H9 (cell line): ENCODE data around the gene LRP1. TPM values are rescaled to one million over a fixed set of nuclear protein-coding genes. Genes with fewer than 3 reads are reported as not detected.

Source experiments
- DNase-seq: peaks from one replicate; pipeline ENCODE4 v3.0.0-alpha.2; 2017
- H2AFZ ChIP-seq: one replicate; pipeline ENCODE4 v1.6.1; 2013; ENCODE audit warnings: mild to moderate bottlenecking, low read length, control low read depth, moderate library complexity
- H2AK5ac ChIP-seq: 2 replicates; pipeline ENCODE4 v1.6.1; 2013; ENCODE audit warnings: low read length, control low read depth, mixed read lengths; ENCODE audit not compliant: insufficient read length
- H2BK120ac ChIP-seq: one replicate; pipeline ENCODE4 v1.6.1; 2013; ENCODE audit warnings: low read depth, mild to moderate bottlenecking, low read length, control low read depth, inconsistent platforms; ENCODE audit not compliant: poor library complexity, severe bottlenecking
- H2BK12ac ChIP-seq: 2 replicates; pipeline ENCODE4 v1.6.1; 2013; ENCODE audit warnings: low read length, control low read depth, mixed read lengths, low read depth; ENCODE audit not compliant: insufficient read length
- H2BK15ac ChIP-seq: 2 replicates; pipeline ENCODE4 v1.6.1; 2013; ENCODE audit warnings: low read depth, low read length, control low read depth
- H2BK20ac ChIP-seq: one replicate; pipeline ENCODE4 v1.6.1; 2013; ENCODE audit warnings: low read depth, mild to moderate bottlenecking, low read length, control low read depth, inconsistent platforms; ENCODE audit not compliant: poor library complexity, severe bottlenecking
- H2BK5ac ChIP-seq: 2 replicates; pipeline ENCODE4 v1.6.1; 2013; ENCODE audit warnings: low read length, control low read depth, mixed read lengths; ENCODE audit not compliant: insufficient read length
- H3K14ac ChIP-seq: 2 replicates; pipeline ENCODE4 v1.6.1; 2013; ENCODE audit warnings: low read length, control low read depth; ENCODE audit not compliant: insufficient read depth
- H3K18ac ChIP-seq: 2 replicates; pipeline ENCODE4 v1.6.1; 2013; ENCODE audit warnings: low read depth, mild to moderate bottlenecking, mixed read lengths, low read length, control low read depth; ENCODE audit not compliant: insufficient read length
- H3K23ac ChIP-seq: 2 replicates; pipeline ENCODE4 v1.6.1; 2013; ENCODE audit warnings: low read length, control low read depth, mixed read lengths, low read depth; ENCODE audit not compliant: insufficient read length
- H3K23me2 ChIP-seq: 2 replicates; pipeline ENCODE4 v1.6.1; 2013; ENCODE audit warnings: low read depth, mild to moderate bottlenecking, mixed read lengths, low read length, control low read depth; ENCODE audit not compliant: insufficient read length, poor library complexity, severe bottlenecking
- H3K27ac ChIP-seq: 2 replicates; pipeline ENCODE4 v1.5.1; 2013; ENCODE audit warnings: low read length, control low read depth, mixed read lengths, low read depth; ENCODE audit not compliant: insufficient read length
- H3K27me3 ChIP-seq: 2 replicates; pipeline ENCODE4 v1.6.1; 2013; ENCODE audit warnings: low read length, control low read depth, inconsistent platforms; ENCODE audit not compliant: insufficient read depth
- H3K4ac ChIP-seq: 2 replicates; pipeline ENCODE4 v1.6.1; 2013; ENCODE audit warnings: low read depth, mild to moderate bottlenecking, control low read depth, inconsistent platforms, low read length, moderate library complexity
- H3K4me1 ChIP-seq: 2 replicates; pipeline ENCODE4 v1.6.1; 2013; ENCODE audit warnings: low read length, control low read depth, inconsistent platforms; ENCODE audit not compliant: insufficient read depth
- H3K4me2 ChIP-seq: 2 replicates; pipeline ENCODE4 v1.6.1; 2013; ENCODE audit warnings: low read length, control low read depth, mixed read lengths; ENCODE audit not compliant: insufficient read length, insufficient read depth
- H3K56ac ChIP-seq: 2 replicates; pipeline ENCODE4 v1.6.1; 2013; ENCODE audit warnings: low read depth, mild to moderate bottlenecking, mixed read lengths, low read length, control low read depth; ENCODE audit not compliant: insufficient read length
- H3K79me1 ChIP-seq: 2 replicates; pipeline ENCODE4 v1.6.1; 2013; ENCODE audit warnings: low read depth, mild to moderate bottlenecking, moderate library complexity, low read length, control low read depth, inconsistent platforms; ENCODE audit not compliant: insufficient read depth, poor library complexity, severe bottlenecking
- H3K79me2 ChIP-seq: 2 replicates; pipeline ENCODE4 v1.6.1; 2013; ENCODE audit warnings: low read length, control low read depth, inconsistent platforms; ENCODE audit not compliant: insufficient read depth
- H3K9ac ChIP-seq: 2 replicates; pipeline ENCODE4 v1.6.1; 2013; ENCODE audit warnings: low read length, control low read depth, mixed read lengths; ENCODE audit not compliant: insufficient read length; ENCODE audit errors: extremely low read depth
- H3K9me3 ChIP-seq: one replicate; pipeline ENCODE4 v1.6.1; 2013; ENCODE audit warnings: low read depth, low read length, inconsistent platforms; ENCODE audit not compliant: control insufficient read depth
- H3T11ph ChIP-seq: one replicate; pipeline ENCODE4 v1.6.1; 2013; ENCODE audit warnings: mild to moderate bottlenecking, low read length, control low read depth, inconsistent platforms
- H4K20me1 ChIP-seq: one replicate; pipeline ENCODE4 v1.6.1; 2013; ENCODE audit not compliant: control insufficient read depth, insufficient read length, insufficient read depth
- H4K5ac ChIP-seq: 2 replicates; pipeline ENCODE4 v1.6.1; 2013; ENCODE audit warnings: low read depth, mild to moderate bottlenecking, mixed read lengths, low read length, control low read depth; ENCODE audit not compliant: insufficient read length
- H4K8ac ChIP-seq: replicated peaks from 2 replicates; pipeline ENCODE4 v1.6.1; 2013; ENCODE audit warnings: low read length, control low read depth, mixed read lengths, low read depth; ENCODE audit not compliant: insufficient read length
- H4K91ac ChIP-seq: 2 replicates; pipeline ENCODE4 v1.6.1; 2013; ENCODE audit warnings: low read depth, mild to moderate bottlenecking, moderate library complexity, mixed read lengths, low read length, control low read depth; ENCODE audit not compliant: insufficient read length
- H3K27ac Mint-ChIP-seq, 3 experiments: 2 replicates in 2 of 3; 3 replicates in 1 of 3; pipeline ENCODE4 v1.8.0; 2020 to 2021; ENCODE audit warnings: mixed read lengths in 3 of 3, mild to moderate bottlenecking in 1 of 3, moderate library complexity in 1 of 3
- H3K27me3 Mint-ChIP-seq: 2 replicates; pipeline ENCODE4 v1.8.0; 2021; ENCODE audit warnings: low read depth, mild to moderate bottlenecking, moderate library complexity, mixed read lengths
- H3K36me3 Mint-ChIP-seq, 3 experiments: 2 replicates in 2 of 3; 3 replicates in 1 of 3; pipeline ENCODE4 v1.8.0; 2020 to 2021; ENCODE audit warnings: low read depth in 3 of 3, mixed read lengths in 3 of 3; ENCODE audit not compliant: insufficient read depth in 1 of 3
- H3K4me1 Mint-ChIP-seq, 2 experiments: 2 replicates each; pipeline ENCODE4 v1.8.0; 2020; ENCODE audit warnings: mixed read lengths in 2 of 2
- H3K4me3 Mint-ChIP-seq, 2 experiments: 2 replicates in 1 of 2; 3 replicates in 1 of 2; pipeline ENCODE4 v1.8.0; 2020 to 2021; ENCODE audit warnings: mild to moderate bottlenecking in 2 of 2, mixed read lengths in 2 of 2, moderate library complexity in 1 of 2
- H3K9me3 Mint-ChIP-seq, 2 experiments: 2 replicates in 1 of 2; 3 replicates in 1 of 2; pipeline ENCODE4 v1.8.0; 2020; ENCODE audit warnings: mild to moderate bottlenecking in 2 of 2, mixed read lengths in 2 of 2, moderate library complexity in 1 of 2
- WGBS: extraction: QIAGEN DNeasy Blood & Tissue Kit; methylation state at CpG from one replicate; pipeline ENCODE4 v1.1.7; 2013; ENCODE audit warnings: missing lambda C conversion rate, low lambda C conversion rate, mixed read lengths; ENCODE audit not compliant: insufficient read length; ENCODE audit errors: extremely low coverage; 5-methylcytosine and 5-hydroxymethylcytosine counted together
- total RNA-seq: library from RNA; stranded (reverse); gene quantifications from 2 replicates; pipeline ENCODE4 v1.2.1, GENCODE V29; 2021
- TF ChIP-seq, protein P1 (sequence below): fragments of 200-600 bp; sonication (generic); conservative IDR thresholded peaks from 3 replicates; pipeline ENCODE4 v1.8.0; 2021; ENCODE audit warnings: antibody characterized with exemption, mild to moderate bottlenecking

Gene LRP1
- total RNA-seq, 1 experiment from 2014 or later, result 115 TPM

DNA sequence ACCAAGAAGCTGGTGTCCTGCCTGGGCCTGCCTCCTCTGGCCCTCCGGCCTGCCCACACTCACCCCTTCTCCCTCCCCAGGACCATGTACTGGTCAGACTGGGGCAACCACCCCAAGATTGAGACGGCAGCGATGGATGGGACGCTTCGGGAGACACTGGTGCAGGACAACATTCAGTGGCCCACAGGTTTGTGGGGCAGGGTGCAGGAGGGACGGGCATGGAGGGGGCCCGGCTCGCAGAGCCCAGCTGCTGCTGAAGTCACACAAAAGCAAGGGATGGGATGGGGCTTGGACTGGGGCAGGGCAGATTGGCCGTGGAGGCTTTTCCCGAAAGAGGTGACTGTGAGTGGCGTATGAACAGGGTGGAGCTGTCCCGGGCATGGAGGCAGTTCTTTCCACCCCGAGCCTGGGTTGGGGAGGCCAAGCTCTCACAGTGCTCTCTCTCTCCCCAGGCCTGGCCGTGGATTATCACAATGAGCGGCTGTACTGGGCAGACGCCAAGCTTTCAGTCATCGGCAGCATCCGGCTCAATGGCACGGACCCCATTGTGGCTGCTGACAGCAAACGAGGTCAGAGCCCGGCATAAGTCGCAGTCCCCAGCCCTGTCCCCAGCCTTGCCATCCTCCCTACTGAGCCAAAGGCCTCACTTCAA, 80.5 kb downstream of the LRP1 start:
- Histone ChIP-seq H2BK20ac (no peak overlapping the region), H2AFZ (no peak overlapping the region), H3K23ac (no peak overlapping the region), H3K56ac (no peak overlapping the region), H3T11ph (no peak overlapping the region), H3K9me3 (no peaks in the 10 kb centered on the region), H3K27ac (no peak overlapping the region), H2AK5ac (no peak overlapping the region), H3K27me3 (no peaks in the 10 kb centered on the region), H3K4ac (no peak overlapping the region), H3K4me2 (no peak overlapping the region), H4K8ac (no peak overlapping the region), H4K91ac (no peak overlapping the region), H2BK12ac (no peak overlapping the region), H3K9ac (no peak overlapping the region), H2BK120ac (no peak overlapping the region), H2BK15ac (no peak overlapping the region), H3K14ac (no peak overlapping the region), H2BK5ac (no peak overlapping the region), H3K4me1 (peaks cover 4% of the 10 kb centered on the region), H4K20me1 (no peaks in the 10 kb centered on the region), H3K79me1 (no peaks in the 10 kb centered on the region), H3K79me2 (no peaks in the 10 kb centered on the region), H4K5ac (no peak overlapping the region), H3K23me2 (no peaks in the 10 kb centered on the region), H3K18ac (no peak overlapping the region)
- Mint-ChIP-seq H3K4me1 (peaks cover 8% of the 10 kb centered on the region in 2 experiments), H3K27me3 (peaks cover 5% of the 10 kb centered on the region), H3K9me3 (no peaks in the 10 kb centered on the region), H3K27ac (peak overlapping the region in 2 of 3 experiments; percentile 15 to 85; a peak in 2 of 7 replicates), H3K36me3 (peaks cover 43 to 74% (median 73%) of the 10 kb centered on the region in 3 experiments), H3K4me3 (no peak overlapping the region)
- no CpG with 5 or more reads among the region's 22 CpGs for WGBS
- no peak for DNase-seq
- TF ChIP-seq, protein P1, sequence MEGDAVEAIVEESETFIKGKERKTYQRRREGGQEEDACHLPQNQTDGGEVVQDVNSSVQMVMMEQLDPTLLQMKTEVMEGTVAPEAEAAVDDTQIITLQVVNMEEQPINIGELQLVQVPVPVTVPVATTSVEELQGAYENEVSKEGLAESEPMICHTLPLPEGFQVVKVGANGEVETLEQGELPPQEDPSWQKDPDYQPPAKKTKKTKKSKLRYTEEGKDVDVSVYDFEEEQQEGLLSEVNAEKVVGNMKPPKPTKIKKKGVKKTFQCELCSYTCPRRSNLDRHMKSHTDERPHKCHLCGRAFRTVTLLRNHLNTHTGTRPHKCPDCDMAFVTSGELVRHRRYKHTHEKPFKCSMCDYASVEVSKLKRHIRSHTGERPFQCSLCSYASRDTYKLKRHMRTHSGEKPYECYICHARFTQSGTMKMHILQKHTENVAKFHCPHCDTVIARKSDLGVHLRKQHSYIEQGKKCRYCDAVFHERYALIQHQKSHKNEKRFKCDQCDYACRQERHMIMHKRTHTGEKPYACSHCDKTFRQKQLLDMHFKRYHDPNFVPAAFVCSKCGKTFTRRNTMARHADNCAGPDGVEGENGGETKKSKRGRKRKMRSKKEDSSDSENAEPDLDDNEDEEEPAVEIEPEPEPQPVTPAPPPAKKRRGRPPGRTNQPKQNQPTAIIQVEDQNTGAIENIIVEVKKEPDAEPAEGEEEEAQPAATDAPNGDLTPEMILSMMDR, result no peak
